ENCODE results near the gene GPR52. TPM values are rescaled to one million over a fixed set of nuclear protein-coding genes. Genes with fewer than 3 reads are reported as not detected.

The GPR52 gene
- total RNA-seq, 2 donors from 2014 or later, result 0.98 to 1.1 TPM

DNA sequence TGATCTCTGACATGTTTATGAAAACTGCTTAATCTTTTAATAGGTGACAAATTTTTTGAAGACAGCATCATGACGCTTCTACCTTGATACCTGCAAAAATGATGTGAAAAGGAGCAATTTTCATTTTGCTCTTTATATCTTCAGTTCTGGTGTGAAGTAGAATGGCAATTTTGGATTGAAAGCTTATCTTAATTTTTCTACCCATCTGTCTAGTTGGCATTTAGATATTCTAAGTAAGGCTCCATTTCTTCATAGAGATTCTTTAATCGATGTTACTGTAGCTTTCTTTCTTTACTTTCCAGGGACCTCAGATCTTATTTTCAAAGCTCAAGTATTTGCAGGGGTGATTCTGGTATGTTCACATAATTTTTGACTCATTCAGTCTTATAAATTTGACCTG lies 32.3 kb upstream of the GPR52 start:
- H3K36me3 ChIP-seq, result no peaks in the 10 kb centered on the region
- H3K27me3 ChIP-seq, result no peaks in the 10 kb centered on the region
- H3K9me3 ChIP-seq, result no peaks in the 10 kb centered on the region
- no peak for DNase-seq (ENCODE audit: low spot score)
- no peak for TF ChIP-seq CTCF (IDR thresholded peaks at IDR 0.05)
- H3K4me3 ChIP-seq, result no peak overlapping the region
- no peak overlapping the region for H3K27ac ChIP-seq
- H3K4me1 ChIP-seq, result no peaks in the 10 kb centered on the region

DNA sequence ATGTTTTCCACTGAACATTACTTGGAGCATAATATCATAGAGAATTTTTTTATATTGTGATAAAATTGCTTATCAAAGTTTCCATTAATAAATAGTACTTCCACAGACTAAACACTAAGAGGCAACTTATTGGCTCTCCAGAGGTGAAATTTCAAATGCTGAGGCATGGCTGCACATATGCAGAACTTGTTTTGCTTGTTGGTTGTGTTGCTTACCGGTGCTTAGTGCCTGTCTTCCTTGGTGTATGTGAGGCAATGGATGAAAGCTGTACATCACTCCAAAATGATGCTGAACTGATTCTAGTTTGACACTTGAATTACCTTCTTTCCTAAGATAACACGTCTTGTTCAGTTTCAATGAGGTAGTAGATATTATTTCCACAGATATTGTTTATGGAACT lies 29.8 kb upstream of the GPR52 start:
- Histone ChIP-seq H3K27me3 (no peaks in the 10 kb centered on the region), H3K27ac (no peak overlapping the region), H3K36me3 (no peaks in the 10 kb centered on the region), H3K9me3 (no peaks in the 10 kb centered on the region), H3K4me3 (no peak overlapping the region), H3K4me1 (no peaks in the 10 kb centered on the region)
- TF ChIP-seq CTCF (IDR thresholded peaks at IDR 0.05), result no peak
- no peak for DNase-seq (ENCODE audit: low spot score)

DNA sequence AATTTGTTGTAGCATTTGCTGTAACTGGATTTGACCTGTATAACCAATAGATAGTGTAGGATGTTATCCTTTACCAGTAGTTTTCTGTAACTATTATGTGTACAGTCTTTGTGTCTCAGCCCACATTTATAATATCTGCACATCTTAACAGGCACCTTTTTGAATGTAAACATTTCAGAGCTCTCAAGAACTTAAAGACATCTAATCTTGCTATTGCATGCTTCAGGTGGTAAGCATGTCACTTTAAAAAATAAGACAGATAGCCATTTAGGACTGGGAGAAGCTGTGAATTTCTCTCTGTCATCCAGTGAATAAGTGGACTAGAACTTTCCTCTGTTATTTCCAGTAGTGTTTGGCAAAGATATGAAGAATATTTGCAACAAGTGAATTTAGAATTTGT lies 22.6 kb upstream of the GPR52 start:
- DNase-seq (ENCODE audit: low spot score), result no peak
- Histone ChIP-seq H3K36me3 (no peaks in the 10 kb centered on the region), H3K27me3 (no peaks in the 10 kb centered on the region), H3K4me1 (no peaks in the 10 kb centered on the region), H3K4me3 (no peak overlapping the region), H3K27ac (no peak overlapping the region), H3K9me3 (no peaks in the 10 kb centered on the region)
- TF ChIP-seq CTCF (IDR thresholded peaks at IDR 0.05), result no peak

DNA sequence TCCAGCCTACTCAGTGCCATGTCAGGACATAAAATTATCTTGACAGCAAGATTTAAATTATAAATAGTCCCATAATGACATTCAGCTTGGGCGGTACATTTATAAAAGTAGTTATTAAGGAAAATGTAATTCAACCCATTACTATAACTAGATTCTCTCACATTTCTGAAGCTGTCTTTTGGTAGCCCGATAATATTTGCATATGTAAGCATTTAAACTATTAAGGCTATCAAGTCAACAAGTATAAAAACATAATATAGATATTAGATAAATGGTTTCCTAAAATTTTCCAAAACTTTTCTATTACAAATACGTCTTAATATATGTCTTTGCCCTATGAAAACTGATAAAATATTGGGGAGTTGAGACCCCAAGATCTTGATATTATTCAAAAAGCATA lies 21.6 kb upstream of the GPR52 start:
- H3K27me3 ChIP-seq, result no peaks in the 10 kb centered on the region
- DNase-seq (ENCODE audit: low spot score), result no peak
- no peaks in the 10 kb centered on the region for H3K4me1 ChIP-seq
- no peaks in the 10 kb centered on the region for H3K9me3 ChIP-seq
- no peak overlapping the region for H3K4me3 ChIP-seq
- H3K27ac ChIP-seq, result no peak overlapping the region
- no peaks in the 10 kb centered on the region for H3K36me3 ChIP-seq
- TF ChIP-seq CTCF (IDR thresholded peaks at IDR 0.05), result no peak

- Histone ChIP-seq H3K36me3 (no peaks in the 10 kb centered on the region), H3K4me3 (no peak overlapping the region), H3K4me1 (no peaks in the 10 kb centered on the region), H3K27me3 (no peaks in the 10 kb centered on the region), H3K9me3 (no peaks in the 10 kb centered on the region), H3K27ac (no peak overlapping the region)
- no peak for DNase-seq (ENCODE audit: low spot score)
- no peak for TF ChIP-seq CTCF (IDR thresholded peaks at IDR 0.05)
Observed at GRCh38 chr1:174428033-174428432, 19.7 kb upstream of the GPR52 start.

- H3K4me3 ChIP-seq, result no peak overlapping the region
- DNase-seq (ENCODE audit: low spot score), result no peak
- TF ChIP-seq CTCF (IDR thresholded peaks at IDR 0.05), result no peak
Observed at GRCh38 chr1:174428739-174429138, 19.0 kb upstream of the GPR52 start.

More at GRCh38 chr1:174428739-174429138, 19.0 kb upstream of the GPR52 start:
- Histone ChIP-seq H3K27me3 (no peaks in the 10 kb centered on the region), H3K9me3 (no peaks in the 10 kb centered on the region), H3K36me3 (no peaks in the 10 kb centered on the region), H3K4me1 (peaks cover 0 to 3% of the 10 kb centered on the region in 2 donors), H3K27ac (no peak overlapping the region)
